ENCODE data around the gene DLG3.

The DLG3 gene

DNA sequence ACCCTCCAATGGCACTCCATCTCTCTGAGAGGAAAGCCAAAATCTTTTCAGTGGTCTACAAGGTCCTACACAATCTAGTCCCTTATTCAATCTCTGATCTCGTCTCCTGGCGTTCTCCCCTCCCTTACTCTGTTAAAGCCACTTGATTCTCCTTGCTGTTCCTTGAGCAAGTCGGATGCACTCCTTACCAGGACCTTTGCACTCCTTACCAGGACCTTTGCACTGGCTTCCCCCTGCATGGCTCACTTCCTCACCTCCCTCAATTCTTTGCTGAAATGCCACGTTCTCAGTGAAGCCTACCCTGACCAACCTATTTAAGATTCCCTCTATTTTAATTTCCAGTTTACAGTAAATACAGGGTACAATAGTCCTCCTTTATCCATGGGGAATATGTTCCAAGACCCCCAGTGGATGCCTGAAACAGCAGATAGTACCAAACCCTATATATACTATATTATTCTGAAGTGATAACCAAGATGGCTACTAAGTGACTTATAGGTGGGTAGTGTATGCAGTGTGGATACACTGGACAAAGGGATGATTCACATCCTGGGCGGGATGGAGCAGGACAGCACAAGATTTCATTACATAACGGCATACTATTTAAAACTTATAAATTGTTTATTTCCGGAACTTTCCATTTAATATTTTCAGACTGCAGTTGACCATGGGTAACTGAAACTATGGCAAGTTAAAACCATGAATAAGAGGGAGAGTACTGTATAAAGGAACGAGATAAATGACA, 6.5 kb upstream of the DLG3 start:
- no peak for DNase-seq

- DNase-seq: no peak
Measured at GRCh38 chrX:70439016-70439415, 5.6 kb upstream of the DLG3 start.

GRCh38 chrX:70442224-70442623, 2.4 kb upstream of the DLG3 start:
- no peak for DNase-seq

GRCh38 chrX:70444946-70445656, 466 bp downstream of the DLG3 start:
- DNase-seq: no peak

DNA sequence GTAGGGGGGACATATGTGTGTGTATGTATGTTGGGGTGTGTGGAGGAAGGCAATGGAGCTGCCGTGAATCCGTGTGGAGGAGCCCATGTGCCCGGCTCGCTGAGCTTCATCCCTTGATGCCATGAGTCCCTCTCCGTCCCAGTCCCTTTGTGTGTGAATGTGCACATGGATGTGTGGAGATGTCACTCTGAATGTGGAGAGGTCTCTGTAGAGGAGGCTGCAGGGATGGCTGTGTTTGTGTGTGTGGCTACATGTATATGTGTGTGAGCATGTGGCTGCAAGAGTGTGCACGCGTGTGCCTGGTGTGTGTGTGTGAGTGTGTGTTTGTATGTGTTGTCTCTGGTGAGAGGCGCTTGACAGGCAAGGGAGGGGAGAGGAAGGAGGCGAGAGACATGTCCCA, 1.3 kb downstream of the DLG3 start:
- DNase-seq: no peak

- no peak for DNase-seq
Measured at GRCh38 chrX:70446380-70447350, 2.0 kb downstream of the DLG3 start.

DNA sequence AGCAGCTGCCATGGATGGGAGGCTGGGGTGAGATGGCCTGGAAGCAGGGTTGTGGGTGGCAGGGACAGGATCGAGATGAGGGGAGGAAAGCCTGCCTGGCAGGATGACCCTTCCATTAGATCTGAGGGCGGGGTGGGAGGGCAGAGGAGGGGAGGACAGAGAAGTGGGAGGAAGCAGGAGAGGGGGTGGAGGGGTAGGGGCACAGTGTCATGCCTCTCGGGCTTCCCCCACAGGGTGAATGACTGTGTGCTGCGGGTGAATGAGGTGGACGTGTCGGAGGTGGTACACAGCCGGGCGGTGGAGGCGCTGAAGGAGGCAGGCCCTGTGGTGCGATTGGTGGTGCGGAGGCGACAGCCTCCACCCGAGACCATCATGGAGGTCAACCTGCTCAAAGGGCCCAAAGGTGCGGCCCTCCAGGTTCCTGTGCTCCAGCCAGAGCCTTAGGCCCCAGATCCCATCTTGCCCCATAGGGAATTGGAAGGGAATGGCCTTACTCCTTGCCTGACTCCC, 4.9 kb downstream of the DLG3 start:
- DNase-seq: no peak

- peak; percentile 42 for DNase-seq
Measured at GRCh38 chrX:70452143-70452733, 7.6 kb downstream of the DLG3 start.

DNA sequence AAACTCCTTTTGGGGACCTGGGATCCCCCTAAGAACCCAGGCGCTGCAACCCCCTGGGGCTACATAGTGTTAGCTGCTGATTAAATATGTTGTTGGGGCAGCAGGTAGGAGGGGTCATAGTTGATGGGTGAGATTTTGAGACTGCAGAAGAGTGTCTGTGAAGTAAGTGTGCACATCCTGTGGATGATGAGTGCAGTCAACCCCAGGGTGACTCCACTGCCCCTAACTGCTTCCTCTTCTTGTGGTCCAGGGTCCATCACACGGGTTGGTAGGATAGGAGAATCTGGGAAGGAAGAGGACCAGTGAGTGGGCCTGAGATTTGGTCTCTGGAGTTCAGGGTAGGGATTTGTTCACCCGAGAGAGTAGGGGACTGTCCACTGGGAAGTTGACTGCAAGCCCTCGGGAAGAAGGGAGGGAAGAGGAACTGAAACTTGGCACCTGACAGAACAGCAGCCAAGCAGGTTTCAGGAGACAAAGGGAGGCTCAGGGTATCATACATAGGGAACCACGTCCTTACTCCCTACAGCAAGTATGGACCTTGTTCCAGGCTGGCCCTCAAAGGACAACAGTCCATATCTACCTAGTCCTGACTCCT, 8.5 kb downstream of the DLG3 start:
- DNase-seq: no peak

GRCh38 chrX:70454441-70455365, 10.1 kb downstream of the DLG3 start:
- DNase-seq: peak; percentile 65

DNA sequence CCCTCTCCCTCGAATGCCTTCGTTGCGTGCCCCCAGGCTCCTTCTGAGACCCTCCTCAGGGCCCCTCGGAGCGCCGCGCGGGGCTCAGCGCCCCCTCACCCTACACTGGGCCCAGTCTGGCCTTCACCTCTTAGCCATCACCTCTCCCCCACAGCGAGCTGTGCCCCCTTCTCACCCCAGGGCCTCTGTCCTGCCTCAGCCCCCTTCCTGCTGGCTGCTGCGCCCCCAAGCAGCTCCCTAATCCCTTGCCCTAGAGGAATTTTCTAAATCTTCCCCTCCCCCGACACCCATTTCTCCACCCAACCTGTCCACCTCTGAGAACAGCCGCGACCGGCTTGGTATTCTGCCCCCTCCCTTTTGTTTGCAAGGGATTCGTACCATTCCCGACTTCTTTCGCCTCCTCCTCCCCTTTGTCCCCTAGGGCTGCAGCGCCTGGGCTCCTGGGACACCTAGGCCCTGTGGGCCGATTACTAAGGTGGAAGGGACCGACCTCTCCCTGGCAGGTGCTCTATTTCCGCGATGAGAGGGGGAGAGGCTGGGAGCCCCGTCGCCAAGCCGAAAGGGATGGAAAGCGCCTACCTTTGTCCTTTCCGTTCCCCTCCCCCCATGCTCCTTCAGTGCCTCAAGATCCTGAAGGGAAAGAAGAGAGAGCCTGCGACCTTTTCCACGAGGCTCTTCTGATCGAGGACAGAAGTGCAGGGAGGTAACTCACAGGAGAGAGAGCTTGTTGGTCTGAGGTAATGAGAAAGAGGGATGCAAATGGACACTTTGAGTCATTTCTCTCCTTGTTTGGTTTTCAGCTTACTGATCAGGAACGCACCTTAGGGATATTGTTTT, 10.9 kb downstream of the DLG3 start:
- no peak for DNase-seq

GRCh38 chrX:70456256-70456655, 11.6 kb downstream of the DLG3 start:
- DNase-seq: no peak

GRCh38 chrX:70461026-70461425, 16.4 kb downstream of the DLG3 start:
- no peak for DNase-seq

GRCh38 chrX:70464051-70464450, 19.4 kb downstream of the DLG3 start:
- DNase-seq: no peak

DNA sequence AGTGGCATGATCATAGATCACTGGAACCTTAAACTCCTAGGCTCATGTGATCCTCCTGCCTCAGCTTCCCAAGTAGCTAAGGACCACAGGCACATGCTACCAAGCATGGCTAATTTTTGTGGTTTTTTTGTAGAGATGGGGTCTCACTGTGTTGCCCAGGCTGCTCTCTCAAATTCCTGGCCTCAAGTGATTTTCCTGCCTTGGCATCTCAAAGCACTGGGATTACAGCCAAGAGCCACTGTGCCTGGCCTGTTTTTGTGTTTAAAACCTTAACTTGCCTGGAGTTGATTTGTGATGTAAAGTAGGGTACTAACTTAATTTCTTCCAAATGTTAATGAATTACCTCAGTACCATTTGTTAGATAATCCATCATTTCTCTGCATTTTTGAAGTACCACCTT, 22.3 kb downstream of the DLG3 start:
- no peak for DNase-seq

- DNase-seq: no peak
Measured at GRCh38 chrX:70468709-70469108, 24.1 kb downstream of the DLG3 start.

DNA sequence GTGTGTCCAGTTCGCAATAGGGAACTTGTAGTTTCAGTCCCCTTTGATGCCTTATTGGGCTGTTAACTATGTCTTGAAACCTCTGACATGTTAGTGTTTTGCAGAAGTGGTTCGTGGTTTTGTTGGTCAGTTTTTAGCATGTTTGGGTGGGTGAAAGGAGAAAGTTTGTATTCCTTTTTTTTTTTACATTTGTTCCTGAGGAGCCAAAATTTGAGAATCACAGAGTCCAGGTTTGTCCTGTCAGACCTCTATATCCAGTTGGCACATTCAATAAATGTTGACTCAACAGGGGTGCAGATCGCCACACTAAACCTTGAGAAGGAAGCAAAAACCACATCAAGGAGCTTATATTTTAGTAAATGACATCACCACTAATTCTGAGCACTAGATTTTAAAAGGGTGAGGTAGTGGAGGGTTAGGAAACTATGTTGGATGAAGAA, 26.2 kb downstream of the DLG3 start:
- DNase-seq: no peak

GRCh38 chrX:70476166-70476933, 31.7 kb downstream of the DLG3 start:
- DNase-seq: no peak

Data from T-helper 9 cell (primary cell).